ENCODE results near the gene RPL3.

- TF ChIP-seq, protein P1, sequence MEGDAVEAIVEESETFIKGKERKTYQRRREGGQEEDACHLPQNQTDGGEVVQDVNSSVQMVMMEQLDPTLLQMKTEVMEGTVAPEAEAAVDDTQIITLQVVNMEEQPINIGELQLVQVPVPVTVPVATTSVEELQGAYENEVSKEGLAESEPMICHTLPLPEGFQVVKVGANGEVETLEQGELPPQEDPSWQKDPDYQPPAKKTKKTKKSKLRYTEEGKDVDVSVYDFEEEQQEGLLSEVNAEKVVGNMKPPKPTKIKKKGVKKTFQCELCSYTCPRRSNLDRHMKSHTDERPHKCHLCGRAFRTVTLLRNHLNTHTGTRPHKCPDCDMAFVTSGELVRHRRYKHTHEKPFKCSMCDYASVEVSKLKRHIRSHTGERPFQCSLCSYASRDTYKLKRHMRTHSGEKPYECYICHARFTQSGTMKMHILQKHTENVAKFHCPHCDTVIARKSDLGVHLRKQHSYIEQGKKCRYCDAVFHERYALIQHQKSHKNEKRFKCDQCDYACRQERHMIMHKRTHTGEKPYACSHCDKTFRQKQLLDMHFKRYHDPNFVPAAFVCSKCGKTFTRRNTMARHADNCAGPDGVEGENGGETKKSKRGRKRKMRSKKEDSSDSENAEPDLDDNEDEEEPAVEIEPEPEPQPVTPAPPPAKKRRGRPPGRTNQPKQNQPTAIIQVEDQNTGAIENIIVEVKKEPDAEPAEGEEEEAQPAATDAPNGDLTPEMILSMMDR (conservative IDR thresholded peaks at IDR 0.05; ENCODE audit: low read depth, low read length), result no peak
- TF ChIP-seq MXI1 (IDR thresholded peaks at IDR 0.05; ENCODE audit: borderline replicate concordance, low read depth, low read length) (no peak), RAD21 (IDR thresholded peaks at IDR 0.05; ENCODE audit: low read length) (no peak), SMC3 (IDR thresholded peaks at IDR 0.05; ENCODE audit: low read depth, low read length) (no peak), MAFK (IDR thresholded peaks at IDR 0.05; ENCODE audit: low read depth, low read length) (no peak), CEBPB (IDR thresholded peaks at IDR 0.05; ENCODE audit: low read depth, low read length) (no peak), USF2 (IDR thresholded peaks at IDR 0.05; ENCODE audit: low read depth, low read length) (no peak), MAZ (IDR thresholded peaks at IDR 0.05; ENCODE audit: borderline replicate concordance, low read depth, low read length) (no peak), POLR2A (IDR thresholded peaks at IDR 0.05; ENCODE audit: low read depth, low read length) (no peak), CHD1 (IDR thresholded peaks at IDR 0.05; ENCODE audit: low read depth, low read length) (no peak)
- TF ChIP-seq, protein P2, sequence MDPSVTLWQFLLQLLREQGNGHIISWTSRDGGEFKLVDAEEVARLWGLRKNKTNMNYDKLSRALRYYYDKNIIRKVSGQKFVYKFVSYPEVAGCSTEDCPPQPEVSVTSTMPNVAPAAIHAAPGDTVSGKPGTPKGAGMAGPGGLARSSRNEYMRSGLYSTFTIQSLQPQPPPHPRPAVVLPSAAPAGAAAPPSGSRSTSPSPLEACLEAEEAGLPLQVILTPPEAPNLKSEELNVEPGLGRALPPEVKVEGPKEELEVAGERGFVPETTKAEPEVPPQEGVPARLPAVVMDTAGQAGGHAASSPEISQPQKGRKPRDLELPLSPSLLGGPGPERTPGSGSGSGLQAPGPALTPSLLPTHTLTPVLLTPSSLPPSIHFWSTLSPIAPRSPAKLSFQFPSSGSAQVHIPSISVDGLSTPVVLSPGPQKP (IDR thresholded peaks at IDR 0.05; ENCODE audit: borderline replicate concordance, low read depth, low read length), result no peak
These were observed 55.6 kb downstream of the RPL3 start for GRCh38 chr22:39263626-39264348.

Measured in IMR-90 (cell line).